ENCODE measurements around the gene OR6K3. TPM values are rescaled to one million over a fixed set of nuclear protein-coding genes. Genes with fewer than 3 reads are reported as not detected.

Gene OR6K3
- total RNA-seq: not detected in 2 replicates

- H3K9me3 Mint-ChIP-seq: no peaks in the 10 kb centered on the region
- no peak within 1 kb of the TSS for H3K4me3 Mint-ChIP-seq
These were observed at the start of gene OR6K3 for GRCh38 chr1:158720620-158721019. OR6K3 (minus strand) TSS chr1:158720720; CDS start chr1:158718115, 2,605 bp downstream.

GRCh38 chr1:158754420-158754819, 33.9 kb upstream of the OR6K3 start, which contains the start of gene OR6K6:
OR6K6 (plus strand) TSS chr1:158754720; CDS start chr1:158754888, 168 bp downstream.
- Mint-ChIP-seq H3K27me3 (ENCODE audit: insufficient read depth) (peaks cover 3% of the 10 kb centered on the region), H3K9me3 (no peaks in the 10 kb centered on the region), H3K36me3 (ENCODE audit: low read depth) (no peaks in the 10 kb centered on the region), H3K4me1 (ENCODE audit: low read depth) (no peaks in the 10 kb centered on the region), H3K4me3 (no peak within 1 kb of the TSS), H3K27ac (no peak within 1 kb of the TSS)
- DNase-seq (ENCODE audit: low spot score): no peak
- intact Hi-C loops (cut with micrococcal nuclease): no loop called here

More at GRCh38 chr1:158720620-158721019, at the start of gene OR6K3:
- intact Hi-C loops (cut with micrococcal nuclease): no loop called here
- no peaks in the 10 kb centered on the region for H3K36me3 Mint-ChIP-seq (ENCODE audit: low read depth)
- H3K27me3 Mint-ChIP-seq (ENCODE audit: insufficient read depth): peaks cover 5% of the 10 kb centered on the region
- DNase-seq (ENCODE audit: low spot score): no peak
- no peaks in the 10 kb centered on the region for H3K4me1 Mint-ChIP-seq (ENCODE audit: low read depth)
- no peak within 1 kb of the TSS for H3K27ac Mint-ChIP-seq

GRCh38 chr1:158752155-158752712, 31.7 kb upstream of the OR6K3 start:
- Mint-ChIP-seq H3K27ac (no peak overlapping the region), H3K27me3 (ENCODE audit: insufficient read depth) (peaks cover 5% of the 10 kb centered on the region), H3K4me1 (ENCODE audit: low read depth) (no peaks in the 10 kb centered on the region), H3K4me3 (no peak overlapping the region), H3K36me3 (ENCODE audit: low read depth) (no peaks in the 10 kb centered on the region), H3K9me3 (no peaks in the 10 kb centered on the region)
- no peak for DNase-seq (ENCODE audit: low spot score)
- intact Hi-C loops (cut with micrococcal nuclease): no loop called here

- DNase-seq (ENCODE audit: low spot score): no peak
- H3K27ac Mint-ChIP-seq: no peak overlapping the region
- no peak overlapping the region for H3K4me3 Mint-ChIP-seq
- H3K9me3 Mint-ChIP-seq: no peaks in the 10 kb centered on the region
- no peaks in the 10 kb centered on the region for H3K4me1 Mint-ChIP-seq (ENCODE audit: low read depth)
- intact Hi-C loops (cut with micrococcal nuclease): no loop called here
- no peaks in the 10 kb centered on the region for H3K36me3 Mint-ChIP-seq (ENCODE audit: low read depth)
- H3K27me3 Mint-ChIP-seq (ENCODE audit: insufficient read depth): peaks cover 14% of the 10 kb centered on the region
These were observed 15.3 kb upstream of the OR6K3 start for GRCh38 chr1:158735848-158736247.

GRCh38 chr1:158732524-158732923, 12.0 kb upstream of the OR6K3 start:
- H3K4me1 Mint-ChIP-seq (ENCODE audit: low read depth): no peaks in the 10 kb centered on the region
- intact Hi-C loops (cut with micrococcal nuclease): no loop called here

GRCh38 chr1:158731707-158732106, 11.2 kb upstream of the OR6K3 start:
- Mint-ChIP-seq H3K9me3 (no peaks in the 10 kb centered on the region), H3K4me3 (no peak overlapping the region), H3K4me1 (ENCODE audit: low read depth) (no peaks in the 10 kb centered on the region), H3K36me3 (ENCODE audit: low read depth) (no peaks in the 10 kb centered on the region), H3K27ac (no peak overlapping the region), H3K27me3 (ENCODE audit: insufficient read depth) (peaks cover 17% of the 10 kb centered on the region)
- intact Hi-C loops (cut with micrococcal nuclease): no loop called here
- DNase-seq (ENCODE audit: low spot score): no peak

More at GRCh38 chr1:158732524-158732923, 12.0 kb upstream of the OR6K3 start:
- peaks cover 17% of the 10 kb centered on the region for H3K27me3 Mint-ChIP-seq (ENCODE audit: insufficient read depth)
- no peaks in the 10 kb centered on the region for H3K36me3 Mint-ChIP-seq (ENCODE audit: low read depth)
- no peak overlapping the region for H3K4me3 Mint-ChIP-seq
- H3K9me3 Mint-ChIP-seq: no peaks in the 10 kb centered on the region
- DNase-seq (ENCODE audit: low spot score): no peak
- no peak overlapping the region for H3K27ac Mint-ChIP-seq

- intact Hi-C loops (cut with micrococcal nuclease): no loop called here
- peaks cover 21% of the 10 kb centered on the region for H3K27me3 Mint-ChIP-seq (ENCODE audit: insufficient read depth)
- H3K27ac Mint-ChIP-seq: no peak overlapping the region
- no peak for DNase-seq (ENCODE audit: low spot score)
- no peak overlapping the region for H3K4me3 Mint-ChIP-seq
- no peaks in the 10 kb centered on the region for H3K36me3 Mint-ChIP-seq (ENCODE audit: low read depth)
- H3K9me3 Mint-ChIP-seq: no peaks in the 10 kb centered on the region
- no peaks in the 10 kb centered on the region for H3K4me1 Mint-ChIP-seq (ENCODE audit: low read depth)
These were observed 9.9 kb upstream of the OR6K3 start for GRCh38 chr1:158730453-158730852.

GRCh38 chr1:158728510-158729225, 8.1 kb upstream of the OR6K3 start:
- Mint-ChIP-seq H3K9me3 (no peaks in the 10 kb centered on the region), H3K4me3 (no peak overlapping the region), H3K27me3 (ENCODE audit: insufficient read depth) (peaks cover 18% of the 10 kb centered on the region), H3K36me3 (ENCODE audit: low read depth) (no peaks in the 10 kb centered on the region), H3K4me1 (ENCODE audit: low read depth) (no peaks in the 10 kb centered on the region), H3K27ac (no peak overlapping the region)
- DNase-seq (ENCODE audit: low spot score): no peak
- intact Hi-C loops (cut with micrococcal nuclease): no loop called here

- no peak for DNase-seq (ENCODE audit: low spot score)
- no peaks in the 10 kb centered on the region for H3K36me3 Mint-ChIP-seq (ENCODE audit: low read depth)
- H3K4me1 Mint-ChIP-seq (ENCODE audit: low read depth): no peaks in the 10 kb centered on the region
- peaks cover 14% of the 10 kb centered on the region for H3K27me3 Mint-ChIP-seq (ENCODE audit: insufficient read depth)
- intact Hi-C loops (cut with micrococcal nuclease): no loop called here
- H3K27ac Mint-ChIP-seq: no peak overlapping the region
- H3K9me3 Mint-ChIP-seq: no peaks in the 10 kb centered on the region
- H3K4me3 Mint-ChIP-seq: no peak overlapping the region
These were observed 3.9 kb upstream of the OR6K3 start for GRCh38 chr1:158724442-158724841.

GRCh38 chr1:158719664-158720063, 856 bp downstream of the OR6K3 start:
- no peak for DNase-seq (ENCODE audit: low spot score)
- Mint-ChIP-seq H3K27ac (no peak overlapping the region), H3K9me3 (no peaks in the 10 kb centered on the region), H3K4me1 (ENCODE audit: low read depth) (no peaks in the 10 kb centered on the region), H3K27me3 (ENCODE audit: insufficient read depth) (peaks cover 6% of the 10 kb centered on the region), H3K36me3 (ENCODE audit: low read depth) (no peaks in the 10 kb centered on the region), H3K4me3 (no peak overlapping the region)
- intact Hi-C loops (cut with micrococcal nuclease): loop anchor here (10.0 kb wide), 2 partner anchors 275 to 355 kb away; partner anchors contain the start of gene AIM2

- no peaks in the 10 kb centered on the region for H3K4me1 Mint-ChIP-seq (ENCODE audit: low read depth)
- no peaks in the 10 kb centered on the region for H3K36me3 Mint-ChIP-seq (ENCODE audit: low read depth)
- peaks cover 7% of the 10 kb centered on the region for H3K27me3 Mint-ChIP-seq (ENCODE audit: insufficient read depth)
- no peak for DNase-seq (ENCODE audit: low spot score)
- H3K9me3 Mint-ChIP-seq: no peaks in the 10 kb centered on the region
- intact Hi-C loops (cut with micrococcal nuclease): loop anchor here (2.0 to 10.0 kb wide), 3 partner anchors 101 to 357 kb away; partner anchors contain the start of gene AIM2
- no peak overlapping the region for H3K27ac Mint-ChIP-seq
- no peak overlapping the region for H3K4me3 Mint-ChIP-seq
These were observed 3.2 kb downstream of the OR6K3 start for GRCh38 chr1:158717344-158717743.

GRCh38 chr1:158716335-158716734, 4.2 kb downstream of the OR6K3 start:
- Mint-ChIP-seq H3K36me3 (ENCODE audit: low read depth) (no peaks in the 10 kb centered on the region), H3K27me3 (ENCODE audit: insufficient read depth) (peaks cover 8% of the 10 kb centered on the region), H3K4me1 (ENCODE audit: low read depth) (no peaks in the 10 kb centered on the region), H3K4me3 (no peak overlapping the region), H3K9me3 (no peaks in the 10 kb centered on the region), H3K27ac (peak overlapping the region; percentile 56)
- intact Hi-C loops (cut with micrococcal nuclease): loop anchor here (1.0 to 10.0 kb wide), 4 partner anchors 102 to 358 kb away; partner anchors contain the start of gene AIM2
- no peak for DNase-seq (ENCODE audit: low spot score)

GRCh38 chr1:158714754-158715153, 5.8 kb downstream of the OR6K3 start:
- no peaks in the 10 kb centered on the region for H3K9me3 Mint-ChIP-seq
- peaks cover 8% of the 10 kb centered on the region for H3K27me3 Mint-ChIP-seq (ENCODE audit: insufficient read depth)
- no peak overlapping the region for H3K27ac Mint-ChIP-seq
- no peak overlapping the region for H3K4me3 Mint-ChIP-seq
- intact Hi-C loops (cut with micrococcal nuclease): loop anchor here (10.0 kb wide), 2 partner anchors 280 to 360 kb away; partner anchors contain the start of gene AIM2
- H3K4me1 Mint-ChIP-seq (ENCODE audit: low read depth): no peaks in the 10 kb centered on the region
- DNase-seq (ENCODE audit: low spot score): no peak
- H3K36me3 Mint-ChIP-seq (ENCODE audit: low read depth): no peaks in the 10 kb centered on the region
